Superior temporal gyrus (tissue), 1 donor: ENCODE results near the gene TAGLN2.
"Not testable (repeated sequence)": the region's sequence is repeated elsewhere in the genome, so short reads cannot be mapped to it uniquely, and the experiment has no call there.

Experiments used
- DNase-seq: peaks from one replicate; pipeline ENCODE4 v3.0.0-alpha.2; 2016; ENCODE audit errors: extremely low spot score

The TAGLN2 gene

GRCh38 chr1:159921700-159922504, 3.4 kb downstream of the TAGLN2 start:
- no peak for DNase-seq

DNA sequence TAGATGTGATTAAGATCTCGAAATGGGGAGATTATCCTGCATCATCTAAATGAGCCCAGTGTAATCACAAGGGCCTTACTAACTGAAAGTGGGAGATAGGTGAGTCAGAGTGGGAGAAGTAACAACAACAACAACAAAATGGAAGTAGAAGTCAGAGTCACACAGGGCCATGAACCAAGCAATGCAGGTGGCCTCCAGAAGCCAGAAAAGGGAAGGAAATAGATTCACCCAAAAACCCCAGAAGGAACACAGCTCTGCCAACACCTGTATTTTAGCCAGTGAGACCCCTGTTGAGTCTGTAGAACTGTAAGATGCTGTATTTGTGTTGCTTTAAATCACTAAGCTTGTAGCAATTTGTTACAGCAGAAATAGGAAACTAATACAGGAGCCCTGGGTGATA, 4.1 kb downstream of the TAGLN2 start:
- DNase-seq = no peak

DNA sequence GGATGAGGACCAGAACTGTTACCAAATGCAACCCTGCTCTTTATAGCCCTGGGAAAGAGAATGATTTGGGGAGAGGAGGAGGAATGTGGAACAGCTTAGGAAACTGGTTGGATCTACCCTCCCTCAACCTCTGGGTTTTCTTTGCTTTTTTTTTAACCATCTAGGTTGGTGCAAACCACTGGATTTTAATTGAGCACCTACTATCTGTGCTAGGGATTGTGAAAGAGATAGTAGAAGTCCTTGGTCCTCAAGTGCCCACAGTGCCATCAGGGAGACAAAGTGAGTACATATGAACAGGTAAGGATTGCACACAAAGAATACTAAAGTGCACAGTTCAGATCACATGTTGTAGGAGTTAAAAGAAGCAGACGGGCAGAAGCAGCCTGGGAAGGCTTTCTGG, 4.7 kb downstream of the TAGLN2 start:
- no peak for DNase-seq

DNA sequence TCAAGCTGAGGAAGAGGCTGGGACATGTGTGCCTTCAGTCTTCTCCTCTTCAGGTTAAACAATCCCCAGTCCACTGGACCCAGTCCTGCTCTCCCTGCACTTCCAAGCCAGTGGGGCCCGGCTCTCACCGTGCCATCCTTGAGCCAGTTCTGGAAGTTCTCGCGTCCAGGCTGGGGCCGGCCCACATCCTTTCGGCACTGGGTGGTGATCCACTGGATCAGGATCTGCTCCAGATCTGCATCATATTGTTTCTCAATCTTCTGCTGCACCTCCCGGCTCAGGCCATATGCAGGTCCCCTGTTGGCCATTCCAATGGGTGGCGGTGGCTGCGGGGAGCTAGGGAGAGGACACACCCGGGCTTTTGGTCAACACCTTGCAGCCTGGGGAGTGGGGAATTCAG, 5.1 kb downstream of the TAGLN2 start:
- no peak for DNase-seq

GRCh38 chr1:159919236-159919865, 6.0 kb downstream of the TAGLN2 start:
- no peak for DNase-seq

GRCh38 chr1:159918352-159919200, 6.7 kb downstream of the TAGLN2 start:
- no peak for DNase-seq

DNA sequence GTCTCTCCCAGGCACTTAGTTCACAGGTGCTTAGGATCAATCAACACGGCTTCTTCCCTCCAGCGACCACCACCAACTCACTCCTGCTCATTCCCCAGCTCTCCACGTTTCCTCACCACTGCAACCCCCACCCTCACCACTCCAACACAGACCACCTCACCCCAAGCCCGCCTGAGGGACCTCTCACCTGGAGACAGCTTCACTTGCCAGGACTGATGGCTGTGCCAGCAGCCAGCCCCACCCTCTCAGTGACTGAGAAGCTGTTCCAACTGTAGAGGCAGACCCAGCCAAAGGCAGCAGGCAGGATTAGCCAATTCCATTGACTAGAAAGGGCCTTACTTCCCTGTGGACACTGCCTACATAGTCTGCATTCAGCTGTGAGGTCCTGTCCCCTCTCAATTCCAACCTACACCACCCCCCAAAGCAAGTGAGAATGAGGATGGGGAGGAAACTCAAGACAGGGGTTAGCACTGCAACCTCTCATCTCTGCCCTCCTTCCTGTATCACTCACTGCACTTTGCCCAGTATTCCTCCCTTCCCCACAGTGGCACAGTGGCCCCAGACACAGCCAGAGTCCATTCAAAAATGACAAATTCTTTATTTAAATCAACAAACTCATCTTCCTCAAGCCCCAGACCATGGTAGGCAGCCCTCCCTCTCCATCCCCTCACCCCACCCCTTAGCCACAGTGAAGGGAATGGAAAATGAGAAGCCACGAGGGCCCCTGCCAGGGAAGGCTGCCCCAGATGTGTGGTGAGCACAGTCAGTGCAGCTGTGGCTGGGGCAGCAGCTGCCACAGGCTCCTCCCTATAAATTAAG, 7.6 kb downstream of the TAGLN2 start:
- no peak for DNase-seq

- DNase-seq = peak; percentile 19
Observed at GRCh38 chr1:159916242-159917051, 8.9 kb downstream of the TAGLN2 start.

DNA sequence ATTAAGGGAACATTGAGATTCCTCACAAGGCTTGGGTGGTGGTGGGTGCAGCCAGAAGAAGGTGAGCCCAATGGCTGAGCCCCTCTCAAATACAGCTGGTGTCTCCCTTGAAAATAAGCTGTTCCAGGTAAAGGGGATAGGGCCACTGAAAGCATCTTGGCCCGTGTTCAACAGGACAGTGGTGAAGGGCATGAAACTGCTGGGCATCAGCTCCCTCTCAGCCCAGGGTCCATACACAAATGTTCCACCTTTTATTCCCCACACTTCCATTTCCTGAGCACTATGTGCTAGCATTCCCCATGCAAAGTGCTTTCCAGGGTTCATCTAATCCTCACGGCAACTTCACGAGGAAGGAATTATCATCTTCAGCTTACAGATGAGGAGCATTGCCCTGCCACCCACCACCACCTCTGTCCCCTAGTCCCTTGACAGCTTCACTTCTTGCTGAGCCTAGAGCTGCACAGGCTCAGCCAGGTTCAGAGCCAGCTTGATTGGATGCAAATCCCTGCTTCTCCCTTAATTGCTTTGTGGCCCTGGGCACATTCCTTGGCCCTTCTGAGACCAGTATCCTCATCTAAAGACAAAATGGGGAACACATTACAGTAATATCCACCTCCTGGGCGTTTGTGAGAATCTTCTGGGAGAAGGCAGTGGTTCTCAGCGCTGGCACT, 9.6 kb downstream of the TAGLN2 start:
- DNase-seq = no peak

- no peak for DNase-seq
Observed at GRCh38 chr1:159914252-159915018, 10.9 kb downstream of the TAGLN2 start.

DNA sequence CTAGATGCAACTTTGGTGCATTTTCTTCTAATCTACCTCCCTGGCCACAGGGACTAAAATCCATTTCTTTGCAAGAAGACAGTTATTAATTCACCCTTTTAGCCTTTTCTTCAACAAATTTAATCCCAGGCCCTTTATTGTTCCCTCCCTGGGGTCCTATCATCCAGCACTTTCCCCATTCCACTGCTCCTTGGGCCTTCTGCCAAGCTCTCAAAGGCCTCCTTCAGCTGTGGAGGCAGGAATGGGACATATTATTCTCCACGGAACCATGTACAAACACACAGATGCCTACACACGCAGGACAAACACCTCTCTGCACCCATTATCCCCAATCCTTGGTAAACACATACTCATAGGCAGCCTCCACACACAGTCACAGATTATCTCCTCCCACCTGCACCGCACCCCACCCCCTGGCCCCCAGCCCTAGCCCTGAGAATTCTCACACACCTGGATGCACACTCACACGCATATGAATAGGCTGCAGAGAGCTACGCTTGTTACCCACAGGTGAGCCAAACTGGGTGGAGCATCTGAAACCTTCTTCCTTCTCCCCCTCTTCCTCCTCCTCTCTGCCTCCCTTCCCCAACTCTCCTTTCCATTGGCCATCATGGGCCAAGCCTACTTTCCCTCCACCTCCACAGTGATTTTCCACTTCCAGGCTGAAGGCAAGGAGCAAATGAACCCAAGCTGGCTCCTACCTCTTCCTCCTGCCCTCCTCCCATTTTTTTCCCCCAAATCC, 11.7 kb downstream of the TAGLN2 start:
- no peak for DNase-seq

GRCh38 chr1:159911326-159912070, 13.8 kb downstream of the TAGLN2 start:
- DNase-seq = no peak

DNA sequence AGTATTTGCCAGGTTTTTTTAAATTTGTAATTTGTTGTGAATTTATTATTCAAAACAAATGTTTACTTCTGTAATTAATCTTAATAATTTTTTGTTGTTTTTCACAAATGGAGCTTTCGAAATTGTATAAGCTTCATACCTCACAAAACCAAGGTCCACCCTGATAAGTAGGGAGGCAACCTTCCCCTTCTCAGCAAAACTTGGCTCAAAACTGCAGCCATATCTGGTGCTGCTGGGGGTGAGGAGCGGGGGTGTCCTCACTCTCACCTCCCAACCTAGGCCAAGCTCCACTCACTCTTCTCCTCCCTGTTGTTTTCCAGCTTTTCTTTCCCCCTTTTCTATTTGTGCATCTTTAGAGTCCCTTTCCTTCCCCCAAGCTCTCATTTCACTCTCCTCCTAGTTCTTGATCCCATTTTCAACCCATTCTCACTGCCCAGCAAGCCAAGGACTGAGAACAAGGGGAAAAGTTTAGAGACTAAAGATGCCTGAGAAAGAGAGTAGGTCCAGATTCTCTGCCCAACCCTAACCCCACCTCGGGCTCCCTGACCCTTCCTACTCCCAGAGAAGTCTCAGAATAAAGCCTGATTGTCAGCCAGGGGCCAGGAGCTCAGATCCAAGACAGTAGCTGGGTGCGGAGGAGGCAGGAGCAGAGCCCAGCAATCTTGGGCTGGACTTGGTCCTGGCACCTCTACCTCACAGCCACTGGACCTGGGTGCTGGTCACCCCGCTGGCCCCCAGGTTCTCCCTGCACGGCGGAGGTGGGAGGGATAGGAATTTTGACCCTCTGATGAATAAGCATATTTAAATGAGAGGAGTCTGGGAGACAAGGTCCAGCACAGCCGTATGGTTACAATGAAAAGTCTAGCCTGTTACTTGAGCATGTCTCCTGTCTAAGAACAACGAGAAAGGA, 17.0 kb downstream of the TAGLN2 start:
- DNase-seq = no peak

- DNase-seq = no peak
Observed at GRCh38 chr1:159906960-159907359, 18.3 kb downstream of the TAGLN2 start.

DNA sequence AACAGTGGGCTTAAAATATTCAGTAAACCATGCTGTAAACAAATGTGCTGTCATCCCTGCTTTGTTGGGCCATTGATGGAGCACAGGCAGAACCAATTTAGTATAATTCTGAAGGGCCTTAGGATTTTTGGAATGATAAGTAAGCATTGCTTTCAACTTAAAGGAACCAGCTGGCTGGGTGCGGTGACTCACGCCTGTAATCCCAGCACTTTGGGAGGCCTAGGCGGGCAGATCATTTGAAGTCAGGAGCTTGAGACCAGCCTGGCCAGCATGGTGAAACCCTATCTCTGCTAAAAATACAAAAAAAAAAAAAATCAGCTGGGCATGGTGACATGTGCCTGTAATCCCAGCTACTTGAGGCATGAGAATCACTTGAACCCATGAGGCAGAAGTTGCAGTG, 21.3 kb downstream of the TAGLN2 start:
- DNase-seq = not testable (repeated sequence)

GRCh38 chr1:159902541-159902940, 22.8 kb downstream of the TAGLN2 start:
- no peak for DNase-seq
